ENCODE measurements around the gene HSD17B12.
"Not testable (repeated sequence)": the region's sequence is repeated elsewhere in the genome, so short reads cannot be mapped to it uniquely, and the experiment has no call there.

The HSD17B12 gene

GRCh38 chr11:43748095-43748494, 67.6 kb downstream of the HSD17B12 start:
- DNase-seq: no peak

GRCh38 chr11:43751726-43752125, 71.2 kb downstream of the HSD17B12 start:
- no peak for DNase-seq

- no peak for DNase-seq
Measured at GRCh38 chr11:43756575-43756974, 76.0 kb downstream of the HSD17B12 start.

- no peak for DNase-seq
Measured at GRCh38 chr11:43758927-43759326, 78.4 kb downstream of the HSD17B12 start.

GRCh38 chr11:43760902-43761301, 80.4 kb downstream of the HSD17B12 start:
- DNase-seq: no peak

GRCh38 chr11:43765194-43765593, 84.7 kb downstream of the HSD17B12 start:
- DNase-seq: no peak

- not testable (repeated sequence) for DNase-seq
Measured at GRCh38 chr11:43768654-43769053, 88.1 kb downstream of the HSD17B12 start.

- DNase-seq: no peak
Measured at GRCh38 chr11:43770173-43770572, 89.6 kb downstream of the HSD17B12 start.

- no peak for DNase-seq
Measured at GRCh38 chr11:43772733-43773132, 92.2 kb downstream of the HSD17B12 start.

- DNase-seq: no peak
Measured at GRCh38 chr11:43774786-43775185, 94.2 kb downstream of the HSD17B12 start.

- DNase-seq: no peak
Measured at GRCh38 chr11:43779306-43779705, 98.8 kb downstream of the HSD17B12 start.

GRCh38 chr11:43784301-43784700, 103.8 kb downstream of the HSD17B12 start:
- DNase-seq: no peak

GRCh38 chr11:43784866-43785265, 104.3 kb downstream of the HSD17B12 start:
- no peak for DNase-seq

GRCh38 chr11:43785318-43785717, 104.8 kb downstream of the HSD17B12 start:
- no peak for DNase-seq

- no peak for DNase-seq
Measured at GRCh38 chr11:43786016-43786415, 105.5 kb downstream of the HSD17B12 start.

- no peak for DNase-seq
Measured at GRCh38 chr11:43787824-43788223, 107.3 kb downstream of the HSD17B12 start.

GRCh38 chr11:43788421-43788820, 107.9 kb downstream of the HSD17B12 start:
- no peak for DNase-seq

- DNase-seq: no peak
Measured at GRCh38 chr11:43789700-43790443, 109.3 kb downstream of the HSD17B12 start.

GRCh38 chr11:43790444-43790794, 109.9 kb downstream of the HSD17B12 start:
- no peak for DNase-seq

- DNase-seq: no peak
Measured at GRCh38 chr11:43797337-43797736, 116.8 kb downstream of the HSD17B12 start.

GRCh38 chr11:43797866-43798265, 117.3 kb downstream of the HSD17B12 start:
- no peak for DNase-seq

- no peak for DNase-seq
Measured at GRCh38 chr11:43802509-43802908, 122.0 kb downstream of the HSD17B12 start.

GRCh38 chr11:43803766-43804165, 123.2 kb downstream of the HSD17B12 start:
- no peak for DNase-seq

GRCh38 chr11:43806976-43807375, 126.4 kb downstream of the HSD17B12 start:
- no peak for DNase-seq

- DNase-seq: no peak
Measured at GRCh38 chr11:43810929-43811596, 130.5 kb downstream of the HSD17B12 start.

All from CD4-positive, alpha-beta T cell treated with Interleukin-12 subunit alpha and Interleukin-12 subunit beta, for 1 hour (primary cell).